Trophoblast cell (in vitro differentiated cells and primary cell): Measurements from ENCODE around the gene TEX2.
A peak's percentile ranks its signal among the peaks of the same experiment; 100 is the strongest.
"Not testable (repeated sequence)": the region's sequence is repeated elsewhere in the genome, so short reads cannot be mapped to it uniquely, and the experiment has no call there.

Experiments used
- DNase-seq, 2 donors: peaks; one replicate each; pipeline ENCODE4 v3.0.0-alpha.2; 2016
- H2AFZ ChIP-seq: 2 replicates; pipeline ENCODE4 v1.6.1; 2013; ENCODE audit warnings: low read length, moderate library complexity, mild to moderate bottlenecking; ENCODE audit not compliant: insufficient read depth, poor library complexity
- H2AK5ac ChIP-seq: 2 replicates; pipeline ENCODE4 v1.6.1; 2013; ENCODE audit warnings: mild to moderate bottlenecking, low read length
- H2BK120ac ChIP-seq: 2 replicates; pipeline ENCODE4 v1.6.1; 2013; ENCODE audit warnings: low read length, mild to moderate bottlenecking, moderate library complexity; ENCODE audit not compliant: insufficient read depth, poor library complexity
- H2BK12ac ChIP-seq: 2 replicates; pipeline ENCODE4 v1.6.1; 2013; ENCODE audit warnings: mild to moderate bottlenecking, low read length, moderate library complexity
- H2BK5ac ChIP-seq: 2 replicates; pipeline ENCODE4 v1.6.1; 2013; ENCODE audit warnings: low read length, low read depth, moderate library complexity, mild to moderate bottlenecking; ENCODE audit not compliant: poor library complexity
- H3K14ac ChIP-seq: 2 replicates; pipeline ENCODE4 v1.6.1; 2013; ENCODE audit warnings: mild to moderate bottlenecking, low read length
- H3K18ac ChIP-seq: 2 replicates; pipeline ENCODE4 v1.6.1; 2013; ENCODE audit warnings: mild to moderate bottlenecking, low read length
- H3K23ac ChIP-seq: 2 replicates; pipeline ENCODE4 v1.6.1; 2013; ENCODE audit warnings: low read length
- H3K27ac ChIP-seq: 2 replicates; pipeline ENCODE4 v1.5.1; 2013; ENCODE audit warnings: low read depth, mild to moderate bottlenecking, inconsistent platforms, low read length, moderate library complexity
- H3K27me3 ChIP-seq: 2 replicates; pipeline ENCODE4 v1.6.1; 2013; ENCODE audit warnings: inconsistent platforms, mild to moderate bottlenecking, low read length, moderate library complexity; ENCODE audit not compliant: insufficient read depth
- H3K36me3 ChIP-seq, 2 experiments: 1 replicate in 1 of 2; 2 replicates in 1 of 2; pipeline ENCODE4 v1.6.1; 2013; ENCODE audit warnings: low read length in 2 of 2, mild to moderate bottlenecking in 2 of 2, moderate library complexity in 1 of 2; ENCODE audit not compliant: insufficient read depth in 2 of 2, control insufficient read depth in 1 of 2
- H3K4ac ChIP-seq: 2 replicates; pipeline ENCODE4 v1.6.1; 2013; ENCODE audit warnings: low read depth, mild to moderate bottlenecking, low read length, moderate library complexity
- H3K4me1 ChIP-seq, 2 experiments: 1 replicate in 1 of 2; 2 replicates in 1 of 2; pipeline ENCODE4 v1.6.1; 2013; ENCODE audit warnings: low read length in 2 of 2, mild to moderate bottlenecking in 2 of 2, moderate library complexity in 1 of 2; ENCODE audit not compliant: insufficient read depth in 2 of 2, control insufficient read depth in 1 of 2
- H3K4me2 ChIP-seq: 2 replicates; pipeline ENCODE4 v1.6.1; 2013; ENCODE audit warnings: inconsistent platforms, mild to moderate bottlenecking, low read length, moderate library complexity
- H3K4me3 ChIP-seq: 2 replicates; pipeline ENCODE4 v1.5.1; 2013; ENCODE audit warnings: mild to moderate bottlenecking, low read depth, low read length, inconsistent platforms
- H3K79me1 ChIP-seq: one replicate; pipeline ENCODE4 v1.6.1; 2013; ENCODE audit warnings: low read length
- H3K79me2 ChIP-seq: 2 replicates; pipeline ENCODE4 v1.6.1; 2013; ENCODE audit warnings: low read length, mild to moderate bottlenecking; ENCODE audit not compliant: control insufficient read depth, insufficient read depth, poor library complexity
- H3K9ac ChIP-seq: 2 replicates; pipeline ENCODE4 v1.6.1; 2013; ENCODE audit warnings: mild to moderate bottlenecking, low read length
- H3K9me3 ChIP-seq: 2 replicates; pipeline ENCODE4 v1.6.1; 2013; ENCODE audit warnings: low read depth, mild to moderate bottlenecking, control low read depth, inconsistent platforms, low read length; ENCODE audit not compliant: insufficient read depth
- H4K12ac ChIP-seq: 2 replicates; pipeline ENCODE4 v1.6.1; 2013; ENCODE audit warnings: low read depth, mild to moderate bottlenecking, low read length, moderate library complexity
- H4K8ac ChIP-seq: 2 replicates; pipeline ENCODE4 v1.6.1; 2013; ENCODE audit warnings: low read depth, mild to moderate bottlenecking, low read length, moderate library complexity
- H4K91ac ChIP-seq: one replicate; pipeline ENCODE4 v1.6.1; 2013; ENCODE audit warnings: low read depth, mild to moderate bottlenecking, low read length, moderate library complexity
- WGBS: extraction: QIAGEN DNeasy Blood & Tissue Kit; methylation state at CpG from one replicate; pipeline ENCODE4 v1.1.7; 2013; ENCODE audit warnings: missing lambda C conversion rate; ENCODE audit not compliant: insufficient read length, insufficient coverage; ENCODE audit errors: extremely low coverage; 5-methylcytosine and 5-hydroxymethylcytosine counted together

Gene TEX2

GRCh38 chr17:64220604-64221003 lies 42.5 kb downstream of the TEX2 start:
- H3K79me2 ChIP-seq, H4K12ac ChIP-seq, H2AK5ac ChIP-seq, H2AFZ ChIP-seq, H3K27me3 ChIP-seq, H3K27ac ChIP-seq, H3K9me3 ChIP-seq, H4K91ac ChIP-seq, H3K36me3 ChIP-seq, H3K9ac ChIP-seq, H3K23ac ChIP-seq, H3K18ac ChIP-seq, H2BK12ac ChIP-seq, H3K4me2 ChIP-seq, H2BK5ac ChIP-seq, H2BK120ac ChIP-seq, H3K4ac ChIP-seq, H3K14ac ChIP-seq, H3K4me3 ChIP-seq, H4K8ac ChIP-seq: not testable (repeated sequence)
- Histone ChIP-seq H3K79me1 (peaks cover 15% of the 10 kb centered on the region), H3K4me1 (peaks cover 21 to 24% of the 10 kb centered on the region in 2 experiments)
- WGBS = no CpG with 5 or more reads among the region's 1 CpG
- peak in 1 of 2 donors; percentile 51 for DNase-seq

DNA sequence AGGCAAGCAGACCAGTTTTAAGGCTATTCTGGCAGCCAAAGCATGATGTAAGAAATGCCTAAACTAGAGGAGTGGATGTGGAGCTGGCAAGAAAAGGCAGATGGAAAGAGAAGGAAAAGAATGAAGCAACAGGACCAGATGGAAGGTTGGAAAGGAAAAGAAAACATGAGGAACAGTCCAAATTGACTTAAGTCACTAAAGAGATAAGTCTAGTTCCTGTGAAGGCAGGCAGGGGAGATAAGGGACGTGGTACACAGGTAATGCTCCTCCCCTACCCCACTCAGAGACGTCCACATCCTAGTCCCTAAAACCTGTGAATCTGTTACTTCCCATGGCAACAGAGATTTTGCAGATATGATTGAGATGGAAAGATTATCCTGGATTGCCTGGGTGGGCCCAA lies 43.5 kb downstream of the TEX2 start:
- H2AFZ ChIP-seq = no peak overlapping the region
- no peak overlapping the region for H3K9ac ChIP-seq
- no peak overlapping the region for H3K14ac ChIP-seq
- H4K91ac ChIP-seq = no peak overlapping the region
- H3K79me2 ChIP-seq = peaks cover 4% of the 10 kb centered on the region
- no peak overlapping the region for H4K12ac ChIP-seq
- peak; percentile 32 to 80 for DNase-seq
- H3K27ac ChIP-seq = no peak overlapping the region
- peaks cover 15% of the 10 kb centered on the region for H3K79me1 ChIP-seq
- H3K4me1 ChIP-seq = peaks cover 24 to 33% of the 10 kb centered on the region in 2 experiments
- H3K9me3 ChIP-seq = no peaks in the 10 kb centered on the region
- H3K36me3 ChIP-seq = peaks cover 0 to 2% of the 10 kb centered on the region in 2 experiments
- no peak overlapping the region for H2BK120ac ChIP-seq
- no peak overlapping the region for H3K4me3 ChIP-seq
- H3K23ac ChIP-seq = no peak overlapping the region
- no CpG with 5 or more reads among the region's 2 CpGs for WGBS
- no peak overlapping the region for H3K18ac ChIP-seq
- no peak overlapping the region for H3K4ac ChIP-seq
- H2BK12ac ChIP-seq = peak overlapping the region; percentile 18
- H2AK5ac ChIP-seq = no peak overlapping the region
- H3K27me3 ChIP-seq = no peaks in the 10 kb centered on the region
- no peak overlapping the region for H4K8ac ChIP-seq
- H2BK5ac ChIP-seq = no peak overlapping the region
- H3K4me2 ChIP-seq = no peak overlapping the region

GRCh38 chr17:64218066-64218465 lies 45.0 kb downstream of the TEX2 start:
- Histone ChIP-seq H4K12ac (no peak overlapping the region), H3K36me3 (peaks cover 9 to 11% of the 10 kb centered on the region in 2 experiments), H3K18ac (peak overlapping the region; percentile 19), H3K9ac (no peak overlapping the region), H2BK5ac (no peak overlapping the region), H3K27me3 (no peaks in the 10 kb centered on the region), H3K9me3 (no peaks in the 10 kb centered on the region), H2BK120ac (no peak overlapping the region), H4K91ac (peak overlapping the region; percentile 42), H4K8ac (no peak overlapping the region), H3K4ac (peak overlapping the region; percentile 27), H3K4me3 (no peak overlapping the region), H3K23ac (no peak overlapping the region), H3K14ac (no peak overlapping the region), H2AFZ (no peak overlapping the region), H2BK12ac (no peak overlapping the region), H3K79me1 (peaks cover 13% of the 10 kb centered on the region), H3K4me1 (peaks cover 21 to 36% of the 10 kb centered on the region in 2 experiments), H3K4me2 (no peak overlapping the region), H2AK5ac (no peak overlapping the region), H3K79me2 (peaks cover 4% of the 10 kb centered on the region), H3K27ac (no peak overlapping the region)
- no peak for DNase-seq
- WGBS = no CpG with 5 or more reads among the region's 3 CpGs

DNA sequence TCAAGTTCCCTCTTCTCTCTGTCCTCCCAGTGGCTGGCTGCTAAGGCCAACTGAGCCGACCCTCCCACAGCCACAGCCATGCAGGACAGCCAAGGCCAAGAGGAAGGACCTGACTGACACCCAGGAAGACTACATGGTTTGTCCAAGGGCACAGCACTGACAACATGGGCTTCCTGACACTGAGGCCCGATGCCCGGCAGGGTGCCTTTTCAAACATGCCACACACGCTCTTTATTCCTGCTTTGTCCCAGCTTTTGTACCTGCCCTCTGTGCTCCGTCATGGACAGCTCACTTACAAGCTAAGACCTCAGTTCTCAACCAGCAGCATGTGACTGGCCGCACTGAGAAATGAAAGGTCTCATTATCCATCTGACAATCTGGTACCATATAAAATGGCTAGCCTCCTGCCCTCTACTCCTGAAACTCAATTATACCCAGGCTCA lies 45.8 kb downstream of the TEX2 start:
- Histone ChIP-seq H3K9me3 (no peaks in the 10 kb centered on the region), H3K9ac (no peak overlapping the region), H3K27ac (peak overlapping the region; percentile 2), H3K4me2 (no peak overlapping the region), H3K23ac (no peak overlapping the region), H3K79me2 (peaks cover 4% of the 10 kb centered on the region), H4K8ac (no peak overlapping the region), H3K18ac (peak overlapping the region; percentile 31), H3K4ac (peak overlapping the region; percentile 31), H3K14ac (peak overlapping the region; percentile 12), H4K12ac (no peak overlapping the region), H3K36me3 (peaks cover 11 to 17% of the 10 kb centered on the region in 2 experiments), H3K4me3 (no peak overlapping the region), H3K4me1 (peaks cover 28 to 41% of the 10 kb centered on the region in 2 experiments), H2BK5ac (peak overlapping the region; percentile 11), H2AFZ (no peak overlapping the region), H4K91ac (peak overlapping the region; percentile 40), H3K27me3 (no peaks in the 10 kb centered on the region), H3K79me1 (peaks cover 18% of the 10 kb centered on the region), H2AK5ac (peak overlapping the region; percentile 6), H2BK120ac (no peak overlapping the region), H2BK12ac (no peak overlapping the region)
- DNase-seq = no peak
- WGBS = no CpG with 5 or more reads among the region's 6 CpGs
